Progenitor cell of endocrine pancreas (in vitro differentiated cells): ENCODE results near the gene TECPR1. TPM values are rescaled to one million over a fixed set of nuclear protein-coding genes. Genes with fewer than 3 reads are reported as not detected.
"Not testable (repeated sequence)": the region's sequence is repeated elsewhere in the genome, so short reads cannot be mapped to it uniquely, and the experiment has no call there.

Experiments
- DNase-seq: peaks from one replicate; pipeline ENCODE4 v3.0.0; 2021; ENCODE audit warnings: low spot score; ENCODE audit not compliant: unreplicated experiment
- H3K27ac Mint-ChIP-seq: 2 replicates; pipeline ENCODE4 v1.8.0; 2021; ENCODE audit warnings: mild to moderate bottlenecking, moderate library complexity, mixed read lengths
- H3K27me3 Mint-ChIP-seq: 2 replicates; pipeline ENCODE4 v1.8.0; 2021; ENCODE audit warnings: mixed read lengths
- H3K36me3 Mint-ChIP-seq: 2 replicates; pipeline ENCODE4 v1.8.0; 2022; ENCODE audit warnings: mixed read lengths; ENCODE audit not compliant: insufficient read depth
- H3K4me1 Mint-ChIP-seq: 2 replicates; pipeline ENCODE4 v1.8.0; 2021; ENCODE audit warnings: low read depth, mixed read lengths
- H3K4me3 Mint-ChIP-seq: 2 replicates; pipeline ENCODE4 v1.8.0; 2021; ENCODE audit warnings: low read depth, mild to moderate bottlenecking, moderate library complexity, mixed read lengths
- H3K9me3 Mint-ChIP-seq: 2 replicates; pipeline ENCODE4 v1.8.0; 2021; ENCODE audit warnings: low read depth, mixed read lengths
- total RNA-seq: library from RNA; stranded (reverse); gene quantifications from 2 replicates; pipeline ENCODE4 v1.2.1, GENCODE V29; 2021
- TF ChIP-seq, protein P1 (sequence below): fragments of 200-600 bp; sonication (generic); IDR thresholded peaks from one replicate; pipeline ENCODE4 v1.5.0; 2021; ENCODE audit warnings: antibody characterized with exemption, mild to moderate bottlenecking; ENCODE audit not compliant: unreplicated experiment

Gene TECPR1
- total RNA-seq, 1 donor from 2014 or later = 41.6 TPM

DNA sequence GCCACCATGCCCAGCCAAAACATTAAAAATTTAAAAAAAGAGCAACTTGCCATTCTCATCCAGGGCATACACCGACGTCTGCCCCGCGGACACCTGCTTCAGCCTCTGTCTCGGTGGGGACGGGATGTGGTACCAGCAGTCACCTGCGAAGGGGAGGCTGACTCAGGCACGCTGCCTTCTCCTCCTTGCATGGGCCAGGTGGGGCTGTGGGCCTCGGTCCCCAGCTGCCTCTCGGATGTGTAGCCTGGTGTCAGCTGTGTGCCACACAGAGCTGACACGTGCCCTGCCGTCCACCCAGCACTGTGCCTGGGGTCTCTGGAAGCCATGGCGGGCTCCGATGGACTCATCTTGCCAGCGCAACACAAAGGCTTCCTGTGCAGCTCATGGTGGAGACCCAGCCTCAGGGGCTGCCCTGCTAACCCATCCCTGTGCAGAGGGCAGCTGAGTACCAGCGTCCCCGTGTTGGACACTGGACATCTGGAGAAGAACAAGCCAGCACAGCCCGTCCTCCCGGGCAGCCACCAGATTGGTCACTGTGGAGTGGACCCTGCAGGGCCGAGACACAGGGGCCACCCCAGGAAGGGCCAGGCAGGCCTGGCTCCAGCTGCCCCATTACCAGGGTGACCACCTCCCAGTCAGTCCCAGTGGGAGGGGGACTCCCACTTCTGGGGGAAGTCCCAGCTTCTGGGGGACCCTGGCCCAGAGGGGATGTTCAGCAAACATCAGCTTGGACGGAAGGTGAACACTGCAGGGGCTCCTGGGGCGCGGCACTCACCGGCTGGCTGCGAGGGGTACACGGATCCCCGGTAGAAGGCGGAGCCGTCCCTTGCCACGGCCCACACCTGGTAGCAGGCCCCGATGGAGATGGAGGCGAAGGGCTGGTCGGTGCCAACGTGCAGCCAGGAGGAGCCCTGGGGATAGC lies 30.2 kb downstream of the TECPR1 start:
- Mint-ChIP-seq H3K27me3 (no peaks in the 10 kb centered on the region), H3K36me3 (peaks cover 16% of the 10 kb centered on the region), H3K27ac (no peak overlapping the region), H3K9me3 (peaks cover 3% of the 10 kb centered on the region), H3K4me3 (no peak overlapping the region), H3K4me1 (peaks cover 12% of the 10 kb centered on the region)
- DNase-seq = no peak
- TF ChIP-seq, protein P1, sequence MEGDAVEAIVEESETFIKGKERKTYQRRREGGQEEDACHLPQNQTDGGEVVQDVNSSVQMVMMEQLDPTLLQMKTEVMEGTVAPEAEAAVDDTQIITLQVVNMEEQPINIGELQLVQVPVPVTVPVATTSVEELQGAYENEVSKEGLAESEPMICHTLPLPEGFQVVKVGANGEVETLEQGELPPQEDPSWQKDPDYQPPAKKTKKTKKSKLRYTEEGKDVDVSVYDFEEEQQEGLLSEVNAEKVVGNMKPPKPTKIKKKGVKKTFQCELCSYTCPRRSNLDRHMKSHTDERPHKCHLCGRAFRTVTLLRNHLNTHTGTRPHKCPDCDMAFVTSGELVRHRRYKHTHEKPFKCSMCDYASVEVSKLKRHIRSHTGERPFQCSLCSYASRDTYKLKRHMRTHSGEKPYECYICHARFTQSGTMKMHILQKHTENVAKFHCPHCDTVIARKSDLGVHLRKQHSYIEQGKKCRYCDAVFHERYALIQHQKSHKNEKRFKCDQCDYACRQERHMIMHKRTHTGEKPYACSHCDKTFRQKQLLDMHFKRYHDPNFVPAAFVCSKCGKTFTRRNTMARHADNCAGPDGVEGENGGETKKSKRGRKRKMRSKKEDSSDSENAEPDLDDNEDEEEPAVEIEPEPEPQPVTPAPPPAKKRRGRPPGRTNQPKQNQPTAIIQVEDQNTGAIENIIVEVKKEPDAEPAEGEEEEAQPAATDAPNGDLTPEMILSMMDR = no peak

DNA sequence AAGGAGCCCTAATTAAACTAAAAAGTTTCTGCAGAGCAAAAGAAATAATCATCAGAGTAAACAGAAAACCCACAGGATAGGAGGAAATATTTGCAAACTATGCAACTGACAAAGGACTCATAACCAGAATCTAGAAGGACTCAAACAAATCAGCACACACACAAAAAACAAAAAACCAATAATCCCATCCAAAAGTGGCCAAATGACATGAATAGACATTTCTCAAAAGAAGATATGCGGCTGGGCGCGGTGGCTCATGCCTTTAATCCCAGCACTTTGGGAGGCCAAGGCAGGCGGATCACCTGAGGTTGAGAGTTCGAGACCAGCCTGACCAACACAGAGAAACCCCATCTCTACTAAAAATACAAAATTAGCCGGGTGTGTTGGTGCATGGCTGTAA lies 32.6 kb downstream of the TECPR1 start:
- not testable (repeated sequence) for DNase-seq, H3K27ac Mint-ChIP-seq, H3K4me3 Mint-ChIP-seq, H3K27me3 Mint-ChIP-seq, H3K9me3 Mint-ChIP-seq
- H3K4me1 Mint-ChIP-seq = peaks cover 18% of the 10 kb centered on the region
- peaks cover 12% of the 10 kb centered on the region for H3K36me3 Mint-ChIP-seq

DNA sequence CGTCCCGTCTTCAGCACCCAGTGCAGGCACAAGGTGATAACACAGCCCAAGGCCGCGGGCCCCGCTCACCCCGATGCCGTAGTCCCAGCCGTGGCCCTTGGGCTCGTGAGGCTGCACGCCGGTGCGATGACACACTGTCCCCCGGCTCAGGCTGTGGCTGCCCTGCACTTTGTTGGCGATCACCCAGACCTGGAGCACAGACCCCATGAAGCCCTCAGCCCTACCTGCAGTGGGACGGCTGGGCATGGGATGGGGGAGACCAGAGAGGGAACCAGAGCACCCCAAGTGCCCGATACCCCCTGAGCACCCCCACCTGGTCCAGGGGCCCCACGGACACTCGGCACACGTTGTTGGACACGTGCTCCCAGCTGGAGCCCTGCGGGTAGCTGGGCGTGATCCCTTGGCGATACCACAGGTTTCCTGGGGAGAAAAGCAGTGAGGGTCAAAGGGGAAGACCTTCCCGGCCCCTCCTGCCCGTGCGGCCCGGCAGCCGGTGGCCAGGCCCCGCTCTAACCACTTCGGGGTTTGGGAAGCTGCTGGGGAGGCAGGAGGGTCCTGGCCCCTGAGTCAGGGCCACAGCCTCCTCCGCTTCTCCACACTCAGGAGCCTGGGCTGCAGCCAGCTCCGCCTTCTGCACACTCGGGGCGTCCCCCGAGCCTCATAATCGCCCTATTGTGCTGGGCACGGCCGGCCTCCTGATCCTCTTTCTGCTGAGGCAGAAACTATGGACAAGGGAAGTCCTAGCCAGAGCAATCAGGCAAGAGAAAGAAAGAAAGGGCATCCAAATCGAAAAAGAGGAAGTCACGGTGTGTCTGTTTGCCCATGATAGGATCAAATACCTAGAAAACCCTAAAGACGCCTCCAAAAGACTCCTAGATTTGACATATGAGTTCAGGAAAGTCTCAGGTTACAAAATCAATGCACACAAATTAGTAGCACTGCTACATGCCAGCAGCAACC lies 34.1 kb downstream of the TECPR1 start:
- H3K4me1 Mint-ChIP-seq = peaks cover 18% of the 10 kb centered on the region
- H3K27ac Mint-ChIP-seq = peak overlapping the region; percentile 80
- TF ChIP-seq, protein P1 = no peak
- no peaks in the 10 kb centered on the region for H3K27me3 Mint-ChIP-seq
- H3K36me3 Mint-ChIP-seq = peaks cover 9% of the 10 kb centered on the region
- peaks cover 3% of the 10 kb centered on the region for H3K9me3 Mint-ChIP-seq
- DNase-seq = no peak
- H3K4me3 Mint-ChIP-seq = peak overlapping the region; percentile 53

DNA sequence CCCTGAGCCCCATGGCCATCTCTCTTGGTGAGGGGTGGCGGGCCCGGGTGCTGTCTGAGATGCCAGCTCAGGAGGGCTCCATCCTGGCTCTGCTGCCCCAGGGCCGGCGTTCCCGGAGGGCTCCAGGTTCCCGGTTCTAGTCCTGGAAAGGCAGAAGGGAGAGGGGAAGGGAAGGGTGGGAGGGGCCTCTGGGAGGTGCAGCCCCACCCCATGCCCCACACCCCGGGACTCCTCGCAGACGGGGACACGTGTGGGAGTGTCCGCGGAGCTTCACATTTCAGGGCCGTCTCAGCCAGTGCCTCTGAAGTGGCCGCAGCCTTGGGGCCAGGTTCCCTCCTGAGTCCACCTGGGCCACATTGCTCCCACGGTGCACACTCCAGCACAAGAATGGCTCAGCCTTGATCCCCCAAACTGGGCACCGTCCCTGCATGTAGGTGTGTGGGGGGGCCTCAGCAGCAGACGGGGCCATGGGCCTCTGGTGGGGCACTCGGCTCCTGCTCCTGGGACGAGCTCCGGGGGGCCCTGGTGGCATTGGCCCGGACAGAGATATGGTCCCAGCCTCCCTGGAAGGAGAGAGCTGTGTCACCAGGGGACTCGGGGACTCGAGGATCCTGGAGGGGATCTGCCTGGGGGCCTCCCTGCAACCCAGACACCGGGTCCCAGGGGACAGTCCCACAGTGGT lies 35.0 kb downstream of the TECPR1 start:
- no peak overlapping the region for H3K4me3 Mint-ChIP-seq
- no peak for DNase-seq
- TF ChIP-seq, protein P1 = no peak
- H3K27me3 Mint-ChIP-seq = no peaks in the 10 kb centered on the region
- H3K36me3 Mint-ChIP-seq = peaks cover 9% of the 10 kb centered on the region
- H3K4me1 Mint-ChIP-seq = peaks cover 18% of the 10 kb centered on the region
- H3K27ac Mint-ChIP-seq = no peak overlapping the region
- peaks cover 3% of the 10 kb centered on the region for H3K9me3 Mint-ChIP-seq

DNA sequence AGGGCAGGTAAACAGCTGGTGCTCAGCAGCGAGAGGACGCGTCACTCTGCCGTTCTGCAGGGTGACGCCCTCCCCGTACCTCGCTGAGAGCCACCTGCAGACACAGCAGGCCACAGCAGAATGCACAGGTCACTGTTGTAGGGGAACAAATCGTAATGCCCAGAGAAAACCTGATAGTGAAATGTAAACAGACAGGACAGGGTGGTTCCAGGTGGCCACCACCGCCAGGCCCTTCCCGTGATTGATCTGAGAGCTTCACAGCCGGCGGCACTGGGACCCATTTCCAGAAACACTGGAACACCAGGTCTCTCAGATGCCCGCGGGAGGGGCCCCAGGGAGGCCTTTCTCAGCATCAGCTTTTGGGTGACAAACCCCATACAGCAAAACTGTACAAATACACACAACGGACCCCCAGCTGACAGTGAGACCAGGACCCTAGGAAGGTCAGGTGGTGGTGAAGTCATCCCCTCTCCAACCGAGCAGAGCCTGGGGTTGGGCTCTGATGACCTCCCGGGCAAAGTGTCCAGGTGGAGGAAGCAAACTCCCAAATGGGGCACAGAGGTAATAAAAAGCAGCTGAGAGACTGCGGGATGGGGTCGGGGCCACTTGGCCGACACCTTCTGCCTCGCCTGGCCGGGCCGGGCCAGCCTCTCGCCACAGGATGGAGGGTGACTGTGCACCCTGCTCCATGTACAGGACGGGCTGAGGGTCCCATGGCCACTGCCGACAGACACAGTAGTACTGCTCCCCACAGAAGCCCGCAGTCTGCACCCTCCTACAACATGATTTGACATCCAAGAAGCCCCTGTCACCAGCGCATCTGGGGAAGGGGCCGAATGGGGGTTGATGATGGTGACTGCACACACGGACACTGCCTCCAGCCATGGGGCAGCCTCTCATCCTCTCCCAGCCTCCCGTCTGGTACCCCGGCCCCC lies 36.2 kb downstream of the TECPR1 start:
- peaks cover 9% of the 10 kb centered on the region for H3K36me3 Mint-ChIP-seq
- peaks cover 3% of the 10 kb centered on the region for H3K9me3 Mint-ChIP-seq
- TF ChIP-seq, protein P1 = no peak
- H3K27ac Mint-ChIP-seq = no peak overlapping the region
- no peak for DNase-seq
- no peaks in the 10 kb centered on the region for H3K27me3 Mint-ChIP-seq
- no peak overlapping the region for H3K4me3 Mint-ChIP-seq
- peaks cover 18% of the 10 kb centered on the region for H3K4me1 Mint-ChIP-seq
